ENCODE data around the gene CAD.
"Not testable (repeated sequence)": the region's sequence is repeated elsewhere in the genome, so short reads cannot be mapped to it uniquely, and the experiment has no call there.

Gene CAD

GRCh38 chr2:27217173-27218121, at the start of gene CAD:
Gene CAD, plus strand, starts transcription at chr2:27217369. Its CDS starts 183 bp downstream, at chr2:27217552.
- peak; percentile 5 for DNase-seq

DNA sequence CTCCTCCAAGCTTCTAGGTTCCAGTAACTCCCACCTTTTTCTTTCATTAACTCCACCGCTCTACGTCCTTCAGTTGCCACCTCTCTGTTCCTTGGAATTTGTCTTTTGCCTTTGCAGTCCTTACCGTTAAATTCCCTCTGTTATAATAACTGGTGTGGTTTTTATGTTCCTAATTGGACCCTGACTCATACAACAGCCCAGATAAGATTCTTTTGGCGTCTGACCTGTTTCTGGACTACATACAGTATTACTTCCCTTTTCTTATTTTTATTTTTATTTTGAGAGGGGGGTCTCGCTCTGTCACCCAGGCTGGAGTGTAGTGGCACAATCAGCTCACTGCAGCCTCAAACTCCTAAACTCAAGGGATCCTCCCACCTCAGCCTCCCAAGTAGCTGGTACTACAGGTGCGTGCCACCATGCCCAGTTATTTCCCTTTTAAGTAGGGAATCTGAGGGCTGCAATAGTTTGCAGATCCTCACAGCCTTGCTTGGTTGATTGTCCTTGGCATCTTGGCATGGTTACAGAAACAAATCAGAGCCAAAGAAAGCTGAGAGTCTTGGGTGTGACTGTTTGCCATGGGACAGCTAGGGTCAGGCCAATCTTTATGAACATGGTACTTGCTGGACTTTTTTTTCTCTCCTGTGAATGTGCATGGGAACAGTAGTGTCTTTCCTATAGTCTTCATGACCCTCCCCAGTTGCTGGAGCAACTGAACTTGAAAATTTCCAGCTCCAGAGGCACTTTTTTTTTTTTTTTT, 46.4 kb upstream of the CAD start:
- no peak for DNase-seq

- no peak for DNase-seq
Observed at GRCh38 chr2:27171351-27171848, 45.8 kb upstream of the CAD start.

- no peak for DNase-seq
Observed at GRCh38 chr2:27174638-27175037, 42.5 kb upstream of the CAD start.

DNA sequence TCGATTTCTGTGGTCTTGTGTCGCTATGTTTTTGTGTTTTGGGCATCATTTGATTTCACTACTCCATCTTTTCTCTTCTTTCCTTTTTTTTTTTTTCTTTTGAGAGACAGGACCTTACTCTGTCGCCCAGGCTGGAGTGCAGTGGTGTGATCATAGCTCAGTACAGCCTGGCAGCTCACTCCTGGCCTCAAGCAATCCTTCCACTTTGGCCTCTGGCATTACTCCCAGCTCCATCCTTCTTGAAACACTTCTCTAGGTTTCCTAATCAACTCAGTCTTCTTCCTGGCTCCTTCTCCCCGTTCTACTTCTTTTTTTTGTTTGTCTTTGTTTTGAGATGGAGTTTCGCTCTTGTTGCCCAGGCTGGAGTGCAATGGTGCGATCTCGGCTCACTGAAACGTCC, 41.8 kb upstream of the CAD start:
- no peak for DNase-seq

GRCh38 chr2:27175781-27176180, 41.4 kb upstream of the CAD start:
- not testable (repeated sequence) for DNase-seq

DNA sequence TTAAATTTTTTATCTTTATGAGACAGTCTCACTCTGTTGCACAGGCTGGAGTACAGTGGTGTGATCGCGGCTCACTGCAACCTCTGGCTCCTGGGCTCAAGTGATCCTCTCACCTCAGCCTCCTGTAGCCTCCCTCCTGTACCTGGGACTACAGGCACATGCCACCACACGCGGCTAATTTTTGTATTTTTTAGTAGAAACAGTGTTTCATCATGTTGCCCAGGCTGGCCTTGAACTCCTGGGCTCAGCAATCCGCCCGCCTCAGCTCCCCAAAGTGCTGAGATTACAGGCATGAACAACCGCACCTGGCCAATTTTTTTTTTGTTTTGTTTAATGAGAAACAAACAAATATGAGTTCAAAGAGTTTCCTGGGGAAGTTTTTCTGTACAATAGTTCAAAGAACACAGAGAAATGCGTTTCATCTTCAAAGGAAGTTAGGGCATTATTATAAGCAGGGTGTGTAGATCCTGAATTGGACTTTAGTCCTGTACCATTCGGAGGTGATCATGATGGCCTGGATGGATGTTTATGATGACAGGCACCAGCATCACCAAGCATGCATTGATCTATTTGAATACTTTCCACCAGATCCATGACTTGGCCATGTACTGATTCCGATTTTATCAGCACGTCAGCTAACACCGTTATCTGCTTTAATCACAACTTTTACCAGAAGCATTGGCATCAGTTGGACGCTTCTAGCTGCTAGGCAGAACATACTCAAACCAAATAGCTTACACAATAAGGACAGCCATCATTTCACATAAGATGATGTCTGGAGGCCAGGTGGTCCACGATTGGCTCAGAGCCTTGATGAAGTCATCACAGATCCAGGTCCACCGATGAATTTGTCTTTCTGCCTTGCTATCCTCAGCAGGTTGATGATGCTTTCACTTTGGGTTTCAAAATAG, 39.5 kb upstream of the CAD start:
- no peak for DNase-seq

DNA sequence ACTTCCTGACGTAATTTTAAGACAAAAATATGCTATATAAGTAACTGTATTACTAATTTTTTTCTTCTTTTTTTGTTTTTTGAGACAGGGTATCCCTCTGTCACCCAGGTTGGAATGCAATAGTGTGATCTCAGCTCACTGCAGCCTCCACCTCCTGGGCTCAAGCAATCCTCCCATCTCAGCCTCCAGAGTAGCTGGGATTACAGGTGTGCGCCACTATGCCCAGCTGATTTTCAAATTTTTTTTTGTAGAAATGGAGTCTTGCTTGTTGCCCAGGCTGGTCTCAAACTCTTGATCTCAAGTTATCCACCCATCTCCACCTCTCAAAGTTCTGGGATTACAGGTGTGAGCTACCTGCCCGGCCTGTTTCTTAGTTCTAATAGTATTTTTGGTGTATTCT, 38.7 kb upstream of the CAD start:
- DNase-seq, result no peak

GRCh38 chr2:27179344-27180000, 37.7 kb upstream of the CAD start:
- no peak for DNase-seq

DNA sequence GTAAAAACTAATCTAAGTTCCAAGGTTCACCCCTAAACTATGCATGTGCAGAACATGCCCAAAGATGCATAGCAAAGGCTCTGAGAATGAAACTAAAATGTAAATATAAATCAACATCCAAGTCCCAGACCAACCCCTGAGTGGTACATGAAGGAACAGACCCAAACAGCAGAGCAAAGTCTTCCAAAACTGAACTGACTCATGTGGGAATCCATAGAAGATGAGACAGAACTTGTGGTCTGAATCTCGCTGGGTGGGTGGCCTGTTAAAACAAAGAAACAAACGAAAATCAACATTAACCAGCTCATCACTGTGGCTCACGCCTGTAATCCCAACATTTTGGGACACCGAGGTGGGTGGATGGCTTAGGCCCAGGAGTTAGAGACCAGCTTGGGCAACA, 34.8 kb upstream of the CAD start:
- no peak for DNase-seq

DNA sequence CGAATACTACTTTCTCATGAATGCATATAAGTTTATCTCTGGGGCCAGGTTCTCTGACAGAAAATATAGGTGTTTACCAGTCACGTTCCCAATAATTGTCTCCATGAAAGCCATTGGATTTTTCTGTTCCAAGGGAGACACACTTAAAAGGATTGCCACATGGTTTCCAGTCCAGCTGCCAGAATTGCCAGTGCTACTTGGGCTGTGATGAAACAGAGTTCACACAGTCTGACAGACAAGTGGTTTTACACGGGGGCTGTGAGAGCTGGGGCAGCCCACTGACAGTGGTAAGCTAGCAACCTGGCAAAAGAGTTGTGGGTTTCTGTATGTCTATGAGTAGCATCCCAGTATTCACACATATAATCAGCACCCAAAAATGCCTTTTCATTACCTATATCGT, 33.1 kb upstream of the CAD start:
- no peak for DNase-seq

- DNase-seq, result no peak
Observed at GRCh38 chr2:27185331-27186026, 31.7 kb upstream of the CAD start.

DNA sequence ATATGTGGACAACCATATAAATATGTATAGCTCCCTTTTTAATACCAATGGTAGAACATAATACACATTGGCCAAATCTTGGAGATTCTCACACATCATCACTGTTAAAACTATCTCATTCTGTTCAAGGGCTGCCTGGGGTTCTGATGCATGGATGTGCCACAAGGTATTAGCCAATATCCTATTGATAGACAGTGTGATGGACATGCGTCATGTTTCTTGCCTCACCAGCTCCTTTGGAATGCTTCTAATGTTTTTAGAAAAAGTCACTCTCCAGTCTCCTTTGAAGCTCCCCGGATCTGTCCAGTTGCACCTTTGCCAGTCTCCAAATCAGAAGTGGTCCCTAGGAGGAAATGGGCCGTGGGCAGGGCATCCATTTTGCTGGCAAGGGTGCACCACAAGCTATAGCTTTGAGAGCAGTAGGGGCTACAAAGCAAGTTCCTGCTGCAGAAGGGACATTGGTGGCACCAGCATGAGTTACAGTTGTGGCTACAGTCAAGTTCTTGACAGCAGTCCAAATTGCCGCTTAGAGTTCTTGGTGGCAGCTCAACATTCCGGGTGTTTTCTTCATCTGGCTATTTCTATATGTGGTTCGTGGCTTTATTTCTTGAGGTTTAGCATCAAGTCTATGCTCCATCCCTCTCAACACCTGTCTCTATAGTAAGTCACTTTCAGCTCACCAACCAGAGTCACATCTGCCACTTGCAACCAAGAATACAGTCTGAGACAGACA, 30.4 kb upstream of the CAD start:
- DNase-seq, result no peak

GRCh38 chr2:27189989-27190388, 27.2 kb upstream of the CAD start:
- DNase-seq, result no peak

GRCh38 chr2:27191070-27191829, 25.9 kb upstream of the CAD start:
- no peak for DNase-seq

DNA sequence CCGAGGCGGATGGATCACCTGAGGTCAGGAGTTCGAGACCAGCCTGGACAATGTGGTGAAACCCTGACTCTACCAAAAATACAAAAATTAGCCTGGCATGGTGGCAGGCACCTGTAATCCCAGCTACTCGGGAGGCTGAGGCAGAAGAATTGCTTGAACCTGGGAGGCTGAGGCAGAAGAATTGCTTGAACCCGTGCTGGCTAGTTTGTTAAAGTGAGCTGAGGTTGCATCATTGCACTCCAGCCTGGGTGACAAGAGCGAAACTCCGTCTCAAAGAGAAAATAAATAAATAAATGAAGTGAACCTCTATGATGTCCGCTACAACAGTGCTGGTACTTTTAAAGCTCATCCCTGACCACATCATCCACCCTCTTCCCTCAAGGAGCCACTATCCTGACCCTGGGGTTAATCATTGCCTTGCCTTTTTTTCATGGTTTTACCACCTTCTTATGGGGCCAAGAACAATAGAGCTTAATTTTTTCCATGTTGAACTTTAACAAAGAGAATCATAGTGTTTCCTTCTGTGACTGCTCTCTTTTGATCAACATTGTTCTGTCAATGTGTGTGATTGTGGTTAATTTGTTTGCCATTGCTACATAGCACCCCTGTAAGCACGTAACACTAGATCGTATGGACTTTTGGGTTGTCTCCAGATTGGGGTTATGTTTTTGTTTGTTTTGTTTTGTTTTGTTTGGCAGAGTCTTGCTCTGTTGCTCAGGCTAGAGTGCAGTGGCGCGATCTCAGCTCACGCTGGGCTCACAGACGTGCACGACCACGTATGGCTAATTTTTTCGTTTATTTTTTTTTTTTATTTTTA, 22.4 kb upstream of the CAD start:
- no peak for DNase-seq

- DNase-seq, result not testable (repeated sequence)
Observed at GRCh38 chr2:27195799-27196198, 21.4 kb upstream of the CAD start.

- DNase-seq, result not testable (repeated sequence)
Observed at GRCh38 chr2:27198068-27198467, 19.1 kb upstream of the CAD start.

GRCh38 chr2:27198627-27199026, 18.5 kb upstream of the CAD start:
- no peak for DNase-seq

Measured in NCI-H1436 treated with DMSO at 0.1 percent for 48 hours (cell line).